GM12873 (cell line): Measurements from ENCODE around the gene TUSC7.

Experiments
- CTCF ChIP-seq: IDR thresholded peaks from 2 replicates; pipeline ENCODE4 v1.5.1; 2012; ENCODE audit warnings: low read depth, mild to moderate bottlenecking, moderate library complexity, low read length, control low read depth; ENCODE audit not compliant: insufficient read depth; ENCODE audit errors: missing control alignments

The TUSC7 gene

DNA sequence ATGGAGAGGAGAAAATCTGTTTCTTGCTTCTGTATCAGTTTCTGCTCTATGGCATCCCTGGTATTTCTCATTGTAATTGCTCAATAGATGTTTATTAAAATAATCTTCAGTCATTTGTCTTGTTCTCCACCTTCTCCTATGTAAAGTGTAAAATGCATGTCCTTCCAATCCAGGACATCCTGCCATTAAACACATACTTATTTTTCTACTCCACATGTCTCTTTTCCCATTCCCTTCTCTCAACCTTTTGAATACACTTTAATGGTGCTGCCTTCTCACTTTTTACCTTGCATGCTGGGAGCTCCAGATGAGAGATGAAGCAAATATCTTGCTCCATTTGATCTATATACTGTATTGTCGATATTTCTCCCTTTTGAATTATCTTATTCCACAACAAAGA lies 49.7 kb downstream of the TUSC7 start:
- no peak for TF ChIP-seq CTCF
